ENCODE measurements around the gene USP40.

USP40 gene

GRCh38 chr2:233495503-233496496, 70.8 kb downstream of the USP40 start:
- no peak for DNase-seq (ENCODE audit: low read depth in 3 of 3)

- no peak for DNase-seq (ENCODE audit: low read depth in 3 of 3)
Measured at GRCh38 chr2:233492751-233493150, 73.8 kb downstream of the USP40 start.

DNA sequence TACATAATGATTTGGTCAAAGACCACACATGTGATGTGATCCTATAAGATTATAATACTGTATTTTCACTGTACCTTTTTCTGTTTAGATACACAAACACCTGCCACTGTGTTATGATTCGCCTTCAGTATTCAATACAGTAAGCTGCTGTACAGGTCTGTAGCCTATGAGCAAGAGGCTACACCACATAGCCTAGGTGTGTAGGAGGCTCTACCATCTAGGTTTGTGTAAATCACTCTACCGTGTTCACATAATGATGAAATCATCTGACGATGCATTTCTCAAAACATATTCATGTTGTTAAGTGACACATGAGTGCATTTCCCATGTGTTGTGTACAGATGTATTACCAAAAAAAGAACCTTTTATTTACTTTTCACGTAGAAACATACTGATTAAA, 74.5 kb downstream of the USP40 start:
- DNase-seq (ENCODE audit: low read depth in 3 of 3) = no peak

DNA sequence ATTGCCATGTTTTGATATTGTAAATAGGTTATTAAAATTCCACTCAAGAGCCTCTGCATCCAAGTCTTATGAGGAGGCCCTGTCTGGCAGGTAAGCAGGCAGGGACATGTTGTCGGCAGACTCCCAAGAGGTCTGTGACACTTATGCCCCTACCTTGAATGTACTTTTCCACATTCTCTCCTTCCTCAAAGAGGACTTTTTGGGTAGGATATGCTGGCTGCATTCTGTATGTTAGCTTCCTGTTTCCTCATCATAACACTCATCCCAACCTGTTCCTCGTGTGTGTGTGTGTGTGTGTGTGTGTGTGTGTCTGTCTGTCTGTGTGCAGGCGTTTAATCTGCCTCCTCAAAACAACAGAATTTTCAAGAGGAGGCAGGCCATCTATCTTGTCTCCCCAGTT, 75.3 kb downstream of the USP40 start:
- no peak for DNase-seq (ENCODE audit: low read depth in 3 of 3)

DNA sequence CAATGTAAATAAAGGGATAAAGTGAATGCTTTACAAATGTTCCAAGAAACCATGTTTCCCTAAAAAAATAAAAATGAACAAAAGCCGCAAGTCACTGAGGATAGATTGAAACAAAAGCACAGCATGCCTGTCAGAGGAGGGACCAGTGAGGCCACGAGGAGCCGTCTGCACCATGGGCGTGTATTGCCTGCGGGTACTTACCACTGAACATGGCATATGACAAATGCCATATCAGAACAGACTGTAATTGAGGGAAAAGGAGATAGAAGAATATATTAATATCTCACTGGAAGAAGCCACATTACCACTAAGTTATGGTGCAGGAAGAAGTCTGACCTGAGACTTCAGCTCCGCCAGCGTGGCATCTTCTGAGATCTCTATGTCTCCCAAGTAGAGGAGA, 75.8 kb downstream of the USP40 start:
- DNase-seq (ENCODE audit: low read depth in 3 of 3) = no peak

- no peak for DNase-seq (ENCODE audit: low read depth in 3 of 3)
Measured at GRCh38 chr2:233489666-233490065, 76.9 kb downstream of the USP40 start.

GRCh38 chr2:233489143-233489542, 77.4 kb downstream of the USP40 start:
- DNase-seq (ENCODE audit: low read depth in 3 of 3) = no peak

DNA sequence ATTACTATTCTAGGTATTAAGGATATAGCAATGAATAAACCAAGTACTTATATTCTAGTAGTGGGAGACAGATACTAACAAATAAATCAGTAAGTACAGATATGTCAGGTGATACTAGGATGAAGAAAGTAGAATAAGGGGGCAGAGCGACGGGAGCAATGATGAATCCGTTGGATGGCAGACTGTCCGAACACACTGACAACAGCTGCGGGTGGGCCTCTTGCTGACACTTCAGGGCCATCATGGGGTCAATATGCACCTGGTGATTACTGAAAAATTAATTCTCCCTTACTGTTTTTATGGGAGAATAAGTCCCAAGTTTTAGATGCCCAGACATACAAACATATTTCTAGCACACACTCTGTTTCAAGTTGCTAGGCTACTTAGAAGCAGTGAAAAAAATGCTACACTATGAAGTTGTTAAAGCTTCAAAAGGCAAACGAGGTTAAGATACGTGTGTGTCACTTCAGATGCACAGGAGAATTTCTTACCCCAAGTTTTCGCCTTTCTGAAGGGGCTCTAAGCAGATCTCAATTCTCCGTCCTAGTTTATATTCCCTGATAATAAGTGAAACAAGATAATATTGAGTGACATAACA, 78.7 kb downstream of the USP40 start:
- no peak for DNase-seq (ENCODE audit: low read depth in 3 of 3)

DNA sequence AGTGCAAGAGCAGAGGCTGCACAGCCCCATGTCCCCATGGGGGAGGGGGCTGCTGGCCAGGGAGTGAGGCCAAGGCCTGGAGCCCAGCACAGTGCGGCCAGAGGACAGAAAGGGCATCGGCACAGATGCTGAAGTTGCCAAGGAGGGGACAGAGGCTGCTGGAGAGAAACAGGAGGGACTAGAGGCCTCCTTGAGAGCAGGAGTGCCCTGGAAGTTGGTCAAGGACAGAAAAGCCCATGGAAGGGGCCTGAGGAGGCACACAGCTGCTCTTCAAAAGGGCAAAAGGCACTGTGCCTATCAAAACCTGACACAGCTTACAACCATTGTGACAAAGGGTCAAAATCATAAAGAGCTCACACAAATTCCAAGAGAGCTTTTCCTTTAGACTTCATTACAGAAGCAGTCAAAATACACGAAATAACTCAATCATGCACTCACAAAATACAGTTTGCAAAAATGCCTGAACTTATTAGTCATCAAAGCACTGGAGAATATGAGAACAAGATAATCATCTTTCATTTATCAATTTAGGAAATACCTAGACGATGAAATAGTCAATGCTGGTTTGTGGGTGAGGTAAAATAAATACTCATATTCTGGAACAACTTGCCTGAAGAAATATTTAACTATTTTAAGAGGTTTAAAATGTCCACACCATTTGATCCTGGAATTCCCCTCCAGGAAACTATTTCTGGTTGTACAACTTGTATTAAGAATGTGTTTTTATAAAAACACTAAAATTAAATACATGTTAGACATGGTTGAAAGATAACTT, 79.6 kb downstream of the USP40 start:
- no peak for DNase-seq (ENCODE audit: low read depth in 3 of 3)

GRCh38 chr2:233486357-233486756, 80.2 kb downstream of the USP40 start:
- no peak for DNase-seq (ENCODE audit: low read depth in 3 of 3)

- DNase-seq (ENCODE audit: low read depth in 3 of 3) = no peak
Measured at GRCh38 chr2:233485726-233486125, 80.9 kb downstream of the USP40 start.

GRCh38 chr2:233482616-233483015, 84.0 kb downstream of the USP40 start:
- DNase-seq (ENCODE audit: low read depth in 3 of 3) = no peak

DNA sequence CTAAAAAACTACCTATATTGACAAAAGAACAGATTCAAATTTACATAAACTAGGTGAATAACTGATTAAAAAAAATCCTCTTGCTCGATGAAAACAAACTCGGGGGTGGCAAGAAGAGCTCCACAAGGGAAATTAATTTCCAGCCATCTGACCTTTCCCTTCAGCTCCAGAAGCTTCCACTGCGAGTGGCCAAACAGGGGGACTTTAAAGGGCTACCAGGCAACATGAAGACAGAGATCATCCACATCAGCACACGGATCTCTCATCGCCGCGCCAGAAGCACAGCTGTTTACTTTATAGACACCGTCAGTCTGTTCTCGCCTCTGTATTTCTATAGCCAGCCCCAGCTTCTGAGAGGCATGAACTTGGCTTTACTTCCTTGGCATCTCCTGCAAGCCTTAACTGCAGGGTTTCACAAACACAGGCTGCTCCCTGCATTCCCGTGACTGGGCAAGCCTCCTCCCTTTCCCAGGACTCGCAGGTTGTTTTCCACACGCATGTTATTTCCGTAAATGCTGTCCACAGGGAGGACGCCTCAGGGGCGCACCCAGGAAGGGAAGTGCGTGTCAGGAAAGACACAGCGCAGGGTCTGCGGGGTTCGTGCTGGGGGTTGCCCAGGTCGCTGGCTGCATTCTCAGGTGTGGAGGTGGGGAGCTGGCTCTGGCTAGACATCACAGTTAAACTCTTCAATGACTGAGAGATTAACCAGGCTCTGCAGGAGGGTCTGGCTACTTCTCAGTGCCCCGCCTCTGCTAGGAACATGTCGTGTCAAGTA, 85.0 kb downstream of the USP40 start:
- no peak for DNase-seq (ENCODE audit: low read depth in 3 of 3)

- DNase-seq (ENCODE audit: low read depth in 3 of 3) = no peak
Measured at GRCh38 chr2:233480490-233481202, 85.9 kb downstream of the USP40 start.

DNA sequence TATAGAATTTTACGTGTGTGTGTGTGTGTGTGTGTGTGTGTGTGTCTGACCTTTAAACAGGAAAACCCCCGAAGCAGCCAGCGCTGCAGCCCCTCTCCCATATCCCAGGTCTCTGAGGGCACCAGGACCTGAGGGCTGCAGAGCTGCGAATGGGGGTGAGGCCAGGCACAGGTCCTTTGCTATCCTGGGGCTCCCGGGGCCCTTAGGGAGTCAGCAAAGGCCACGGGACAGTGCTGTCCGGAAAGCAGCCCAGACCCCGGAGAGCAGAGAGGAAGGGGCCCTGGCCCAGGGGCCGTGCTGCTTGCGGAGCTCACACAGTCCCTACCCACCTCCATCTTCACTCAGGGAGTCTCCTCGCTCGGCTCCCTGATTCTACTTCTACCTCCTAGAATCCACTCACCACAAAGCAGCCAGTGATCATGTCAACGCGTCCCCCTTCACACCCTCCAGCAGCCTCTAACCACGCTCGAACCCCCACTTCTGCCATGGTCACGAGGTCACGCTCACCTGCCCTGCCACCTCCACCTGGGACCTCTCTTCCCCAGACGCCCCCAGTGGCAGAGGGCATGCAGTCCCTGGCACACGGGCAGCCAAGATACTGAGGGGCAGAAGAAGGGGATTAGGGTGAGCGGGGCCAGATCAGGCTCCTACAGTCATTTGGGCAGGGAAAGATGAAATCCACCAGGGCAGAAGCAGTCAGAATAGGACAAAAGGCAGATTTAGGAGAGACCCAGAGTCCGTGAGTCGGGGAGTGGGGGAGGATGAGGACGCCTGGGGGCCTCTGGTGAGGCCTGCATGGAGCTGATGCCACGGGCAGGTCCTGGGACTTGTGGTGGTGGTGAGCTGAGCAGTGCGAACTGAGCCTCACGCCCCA, 86.7 kb downstream of the USP40 start:
- DNase-seq (ENCODE audit: low read depth in 3 of 3) = no peak

DNA sequence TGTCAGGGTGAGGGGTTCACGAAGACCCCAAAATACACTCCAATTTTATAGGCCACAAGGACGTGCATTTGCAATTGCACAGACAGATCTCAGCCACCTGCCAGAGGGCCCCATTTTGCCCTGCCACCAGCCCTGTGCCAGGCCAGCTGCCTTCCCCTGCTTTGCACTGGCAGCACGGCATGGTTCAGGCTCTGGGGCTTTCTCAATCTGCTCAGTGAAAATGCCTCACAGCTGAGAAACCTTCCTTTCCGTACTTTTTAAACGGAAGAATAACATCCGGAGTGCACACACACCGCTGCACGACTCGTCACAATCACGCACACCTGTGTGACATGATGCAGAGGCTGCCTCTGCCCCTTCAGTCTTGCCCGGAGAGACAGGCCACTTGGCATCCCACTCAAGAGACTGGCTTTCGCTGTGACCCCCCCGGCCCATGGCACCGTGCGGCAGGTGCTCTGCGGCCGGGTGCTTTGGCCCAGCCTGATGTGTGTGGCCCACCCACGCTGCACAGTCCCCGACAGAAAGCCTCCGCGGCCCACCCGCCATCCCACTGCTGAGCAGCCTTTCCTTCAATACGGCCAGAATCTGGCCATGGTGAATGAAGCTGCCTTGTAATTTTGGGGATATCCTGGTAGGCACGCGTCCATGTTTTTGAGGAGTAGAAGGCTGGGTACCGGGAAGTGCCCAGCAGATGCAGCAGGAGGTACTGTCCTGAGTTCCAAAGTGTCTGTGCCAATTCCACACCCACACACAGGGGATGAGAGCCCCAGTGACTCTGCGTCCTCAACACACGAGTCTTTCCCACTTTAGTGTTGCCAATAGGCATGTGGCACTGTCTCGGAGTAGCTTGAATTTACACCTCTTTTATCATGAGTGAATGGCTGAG, 88.8 kb downstream of the USP40 start:
- DNase-seq (ENCODE audit: low read depth in 3 of 3) = no peak

GRCh38 chr2:233476651-233477547, 89.7 kb downstream of the USP40 start:
- no peak for DNase-seq (ENCODE audit: low read depth in 3 of 3)

DNA sequence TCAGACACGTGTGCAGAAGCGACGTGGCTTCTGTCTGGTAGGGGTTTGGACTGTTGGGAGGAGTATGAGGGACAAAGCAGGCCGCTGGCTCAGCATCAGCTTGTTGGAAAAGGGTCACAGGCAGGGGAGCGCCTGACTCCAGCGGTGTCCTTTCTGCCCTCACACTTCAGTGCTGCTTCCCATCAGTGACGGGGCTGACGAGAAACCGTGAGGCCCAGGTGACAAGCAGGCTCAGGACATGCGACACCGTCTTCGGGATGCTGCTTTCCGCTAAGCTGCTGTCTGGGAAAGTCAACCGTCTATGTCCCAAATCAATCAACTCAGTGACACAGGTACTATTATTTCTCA, 90.5 kb downstream of the USP40 start:
- DNase-seq (ENCODE audit: low read depth in 3 of 3) = no peak
